Mesothelial cell of epicardium (in vitro differentiated cells): Measurements from ENCODE around the gene GOLGA2. TPM values are rescaled to one million over a fixed set of nuclear protein-coding genes. Genes with fewer than 3 reads are reported as not detected.

Experiments used
- DNase-seq, 2 experiments: peaks; one replicate each; pipeline ENCODE4 v3.0.0; 2021; ENCODE audit warnings: low spot score in 2 of 2; ENCODE audit not compliant: unreplicated experiment in 2 of 2
- H3K27ac Mint-ChIP-seq: 2 replicates; pipeline ENCODE4 v1.8.0; 2021; ENCODE audit warnings: mixed read lengths
- H3K27me3 Mint-ChIP-seq: 2 replicates; pipeline ENCODE4 v1.8.0; 2021; ENCODE audit warnings: low read depth, mixed read lengths
- H3K36me3 Mint-ChIP-seq: 2 replicates; pipeline ENCODE4 v1.8.0; 2021; ENCODE audit warnings: mixed read lengths
- H3K4me1 Mint-ChIP-seq: 2 replicates; pipeline ENCODE4 v1.8.0; 2021; ENCODE audit warnings: mixed read lengths
- H3K4me3 Mint-ChIP-seq: 2 replicates; pipeline ENCODE4 v1.8.0; 2021; ENCODE audit warnings: mild to moderate bottlenecking, moderate library complexity, mixed read lengths
- H3K9me3 Mint-ChIP-seq: 2 replicates; pipeline ENCODE4 v1.8.0; 2021; ENCODE audit warnings: mixed read lengths
- total RNA-seq: library from RNA; stranded (reverse); gene quantifications from 3 replicates; pipeline ENCODE4 v1.2.1, GENCODE V29; 2021
- TF ChIP-seq, protein P1 (sequence below): fragments of 200-600 bp; sonication (generic); IDR thresholded peaks from one replicate; pipeline ENCODE4 v1.5.0; 2021; ENCODE audit warnings: antibody characterized with exemption; ENCODE audit not compliant: unreplicated experiment

Gene GOLGA2
- total RNA-seq, 1 donor from 2014 or later: 195 TPM

DNA sequence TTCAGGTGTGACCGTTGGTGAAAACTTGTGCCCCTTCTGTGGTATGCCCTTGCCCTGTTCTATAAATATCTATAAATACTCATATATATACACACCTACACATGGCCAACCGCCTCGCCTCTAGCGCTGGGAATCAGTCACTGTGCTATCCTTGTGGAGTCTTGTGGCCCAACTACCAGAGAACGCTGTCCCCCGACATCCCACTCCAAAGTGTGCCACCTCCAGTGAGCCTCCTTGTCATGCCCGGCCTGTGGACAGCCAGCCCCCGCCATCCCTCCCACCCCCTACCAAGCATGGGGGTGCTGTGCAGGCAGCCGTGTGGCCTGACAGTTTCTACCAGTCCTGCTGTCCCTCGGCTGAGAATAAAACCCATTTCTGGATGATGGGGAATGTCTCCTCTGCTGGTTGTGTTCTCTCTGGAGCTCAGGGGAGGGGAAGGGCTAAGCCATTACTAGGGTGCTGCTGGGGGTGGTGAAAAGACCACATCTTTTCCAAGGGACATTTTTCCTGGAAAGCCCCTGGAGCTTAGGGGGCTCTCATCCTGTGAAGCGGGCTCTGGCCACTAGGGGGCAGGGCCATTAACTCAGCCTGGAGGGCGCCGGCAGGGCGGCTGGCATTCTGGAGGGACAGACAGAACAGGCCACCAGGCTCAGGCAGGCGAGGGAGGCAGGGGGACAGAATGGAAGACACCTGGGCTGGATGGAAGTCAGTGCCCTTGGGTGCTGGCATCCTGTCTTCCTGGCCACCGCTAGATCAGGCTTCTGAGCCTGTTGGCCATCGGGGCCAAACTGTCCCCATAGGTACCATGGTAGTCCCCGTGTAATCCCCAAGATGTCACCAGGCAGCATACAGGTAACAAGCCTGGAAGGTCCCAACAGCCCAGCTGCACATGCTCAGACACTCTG is 20.7 kb downstream of the GOLGA2 start:
- Mint-ChIP-seq H3K4me1 (peaks cover 9% of the 10 kb centered on the region), H3K36me3 (peaks cover 24% of the 10 kb centered on the region), H3K9me3 (no peaks in the 10 kb centered on the region), H3K27me3 (no peaks in the 10 kb centered on the region), H3K27ac (peak overlapping the region; percentile 72), H3K4me3 (no peak overlapping the region)
- TF ChIP-seq, protein P1, sequence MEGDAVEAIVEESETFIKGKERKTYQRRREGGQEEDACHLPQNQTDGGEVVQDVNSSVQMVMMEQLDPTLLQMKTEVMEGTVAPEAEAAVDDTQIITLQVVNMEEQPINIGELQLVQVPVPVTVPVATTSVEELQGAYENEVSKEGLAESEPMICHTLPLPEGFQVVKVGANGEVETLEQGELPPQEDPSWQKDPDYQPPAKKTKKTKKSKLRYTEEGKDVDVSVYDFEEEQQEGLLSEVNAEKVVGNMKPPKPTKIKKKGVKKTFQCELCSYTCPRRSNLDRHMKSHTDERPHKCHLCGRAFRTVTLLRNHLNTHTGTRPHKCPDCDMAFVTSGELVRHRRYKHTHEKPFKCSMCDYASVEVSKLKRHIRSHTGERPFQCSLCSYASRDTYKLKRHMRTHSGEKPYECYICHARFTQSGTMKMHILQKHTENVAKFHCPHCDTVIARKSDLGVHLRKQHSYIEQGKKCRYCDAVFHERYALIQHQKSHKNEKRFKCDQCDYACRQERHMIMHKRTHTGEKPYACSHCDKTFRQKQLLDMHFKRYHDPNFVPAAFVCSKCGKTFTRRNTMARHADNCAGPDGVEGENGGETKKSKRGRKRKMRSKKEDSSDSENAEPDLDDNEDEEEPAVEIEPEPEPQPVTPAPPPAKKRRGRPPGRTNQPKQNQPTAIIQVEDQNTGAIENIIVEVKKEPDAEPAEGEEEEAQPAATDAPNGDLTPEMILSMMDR: peak; percentile 93
- DNase-seq: peak; percentile 52 to 82

DNA sequence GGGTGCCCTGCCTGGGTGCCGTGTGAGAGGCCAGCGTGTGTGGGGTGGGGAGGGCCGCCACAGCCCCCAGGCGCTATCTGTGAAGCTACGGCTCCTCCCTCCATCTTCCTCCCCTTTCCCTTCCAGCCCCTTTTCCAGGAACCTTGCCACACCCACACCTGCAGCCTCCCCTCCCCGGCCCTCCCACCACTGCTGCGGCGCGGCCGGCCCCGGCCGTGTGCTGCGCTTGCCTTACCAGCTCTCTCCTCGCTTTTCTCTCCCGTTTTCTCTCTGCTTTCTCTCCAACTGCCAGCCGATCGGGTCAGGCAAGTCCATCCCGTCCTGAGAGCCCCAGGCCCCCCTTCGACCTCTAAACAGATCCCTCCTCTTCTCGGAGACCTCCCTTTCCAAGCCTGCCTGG is 21.4 kb downstream of the GOLGA2 start:
- TF ChIP-seq, protein P1: no peak
- Mint-ChIP-seq H3K4me1 (peaks cover 9% of the 10 kb centered on the region), H3K27ac (no peak overlapping the region), H3K9me3 (no peaks in the 10 kb centered on the region), H3K27me3 (no peaks in the 10 kb centered on the region), H3K36me3 (peaks cover 21% of the 10 kb centered on the region), H3K4me3 (no peak overlapping the region)
- DNase-seq: no peak

DNA sequence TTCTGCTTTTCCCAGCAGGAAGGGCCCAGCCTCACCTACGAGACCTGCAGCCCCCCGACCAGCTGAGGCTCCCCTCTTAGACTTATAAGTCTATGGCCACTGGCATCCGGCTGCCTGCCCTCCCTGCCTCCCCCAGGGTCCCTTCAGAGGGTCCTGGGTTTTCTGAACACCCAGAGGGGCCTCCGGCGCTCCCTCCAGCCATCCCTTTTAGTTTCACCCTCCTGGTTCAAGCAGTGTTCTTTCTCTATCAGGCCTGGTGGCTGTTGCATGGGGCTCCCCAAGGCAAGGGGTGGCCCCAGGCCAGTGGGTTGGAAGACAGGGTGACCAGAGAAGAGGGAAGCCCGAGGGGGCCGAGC is 21.8 kb downstream of the GOLGA2 start:
- H3K27ac Mint-ChIP-seq: no peak overlapping the region
- H3K9me3 Mint-ChIP-seq: no peaks in the 10 kb centered on the region
- peaks cover 9% of the 10 kb centered on the region for H3K4me1 Mint-ChIP-seq
- DNase-seq: no peak
- no peaks in the 10 kb centered on the region for H3K27me3 Mint-ChIP-seq
- peaks cover 17% of the 10 kb centered on the region for H3K36me3 Mint-ChIP-seq
- TF ChIP-seq, protein P1: no peak
- H3K4me3 Mint-ChIP-seq: no peak overlapping the region

DNA sequence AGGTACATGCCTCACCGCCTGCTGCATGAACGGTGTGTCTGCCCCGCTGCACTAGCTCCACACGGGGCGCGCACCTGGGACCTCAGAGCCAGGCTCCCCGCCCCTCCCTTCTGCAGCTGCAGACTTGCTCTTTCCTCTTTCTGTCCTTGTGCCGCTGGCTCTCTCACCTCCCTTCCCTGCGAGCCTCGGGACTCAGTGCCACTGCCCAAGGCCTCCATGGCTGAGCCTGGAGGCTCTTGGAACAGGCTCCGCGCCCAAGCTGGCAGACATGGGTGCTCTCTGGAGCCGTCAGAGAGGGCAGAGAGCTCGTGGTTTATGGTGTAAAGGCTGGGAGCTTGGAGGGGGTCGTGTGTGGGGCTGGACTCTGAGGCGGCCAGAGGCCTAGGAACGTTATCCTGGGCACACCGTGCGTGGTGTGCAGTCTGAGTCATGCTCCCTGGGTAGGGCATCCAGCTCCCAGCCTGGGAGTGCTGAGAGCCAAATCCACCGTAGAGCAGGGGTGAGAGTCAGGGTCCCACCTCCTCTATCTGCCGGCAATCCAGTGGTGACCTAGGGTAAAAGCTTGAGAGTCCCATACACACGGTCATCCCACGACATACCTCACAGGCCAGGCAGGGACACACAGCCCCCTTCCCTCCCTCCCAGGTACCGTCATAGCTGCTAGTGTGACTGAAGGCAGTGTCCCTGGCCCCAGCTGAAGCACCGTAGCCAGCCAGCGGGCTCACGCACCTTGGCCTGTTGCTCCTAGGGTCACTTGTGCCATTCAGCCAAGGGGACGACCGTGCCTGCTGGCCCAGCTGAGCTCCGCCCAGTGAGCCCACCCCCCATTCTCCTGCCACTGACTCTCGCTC is 22.4 kb downstream of the GOLGA2 start:
- Mint-ChIP-seq H3K4me1 (peaks cover 9% of the 10 kb centered on the region), H3K36me3 (peaks cover 15% of the 10 kb centered on the region), H3K4me3 (no peak overlapping the region), H3K27ac (no peak overlapping the region), H3K9me3 (no peaks in the 10 kb centered on the region), H3K27me3 (no peaks in the 10 kb centered on the region)
- TF ChIP-seq, protein P1: no peak
- DNase-seq: no peak

DNA sequence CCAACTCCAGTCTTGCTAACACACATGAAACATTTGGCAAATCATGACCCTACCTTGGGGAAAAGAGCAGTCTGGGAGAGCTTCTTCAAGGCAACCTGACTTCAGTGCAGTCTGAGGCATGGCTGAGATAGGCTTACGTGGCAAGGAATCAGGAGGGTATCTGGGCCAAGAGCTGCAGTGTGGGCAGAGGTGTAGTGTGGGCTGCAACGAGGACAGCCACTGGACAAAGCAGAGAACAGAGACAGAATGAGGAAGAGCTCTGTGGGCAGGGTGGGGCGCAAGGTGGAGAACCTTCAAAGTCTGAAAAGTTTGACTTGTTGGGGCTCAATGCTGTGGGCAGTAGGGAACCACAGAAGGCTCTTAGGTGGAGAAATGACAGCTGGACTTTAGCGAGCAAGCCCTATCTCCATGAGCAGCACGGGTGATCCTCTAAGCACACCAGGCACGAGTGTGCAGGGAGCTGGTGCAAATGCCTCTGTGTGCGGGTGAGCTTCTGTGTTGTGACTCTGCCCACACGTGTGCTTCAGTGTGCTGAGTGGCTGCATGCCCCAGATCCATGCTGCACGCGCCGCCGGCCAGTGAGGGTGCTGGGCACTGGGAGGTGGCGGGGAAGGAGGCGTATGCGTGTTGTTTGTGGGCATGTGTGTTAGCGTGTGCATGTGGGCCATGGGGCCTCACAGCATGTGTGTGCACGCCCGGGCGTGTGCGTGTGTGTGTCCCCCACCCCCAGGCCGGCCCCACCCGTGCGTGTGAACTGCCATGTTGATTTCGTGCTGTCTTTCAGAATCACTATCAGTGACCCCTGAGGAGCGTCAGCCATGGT is 23.3 kb downstream of the GOLGA2 start:
- TF ChIP-seq, protein P1: no peak
- no peak for DNase-seq
- Mint-ChIP-seq H3K27me3 (no peaks in the 10 kb centered on the region), H3K4me1 (peaks cover 9% of the 10 kb centered on the region), H3K9me3 (no peaks in the 10 kb centered on the region), H3K36me3 (peaks cover 10% of the 10 kb centered on the region), H3K27ac (no peak overlapping the region), H3K4me3 (no peak overlapping the region)
